Neutrophil (primary cell): ENCODE measurements around the gene SLC2A9.

Source experiments
- H3K27ac ChIP-seq: fragments of 200-600 bp; sonication (generic); 2 replicates; pipeline ENCODE4 v1.5.1; 2016; ENCODE audit warnings: mild to moderate bottlenecking, moderate library complexity
- H3K27me3 ChIP-seq: fragments of 200-600 bp; sonication (generic); 2 replicates; pipeline ENCODE4 v1.6.0; 2016; ENCODE audit warnings: mild to moderate bottlenecking
- H3K36me3 ChIP-seq: fragments of 200-600 bp; sonication (generic); 2 replicates; pipeline ENCODE4 v1.5.1; 2017
- H3K4me1 ChIP-seq, 2 experiments: fragments of 200-600 bp in 1 of 2; sonication (generic) in 1 of 2; 1 replicate in 1 of 2; 2 replicates in 1 of 2; pipeline versions ENCODE4 v1.5.1 to v1.6.1; 2013 to 2016; ENCODE audit warnings: low read depth in 1 of 2, low read length in 1 of 2, mild to moderate bottlenecking in 1 of 2, moderate library complexity in 1 of 2; ENCODE audit not compliant: control insufficient read depth in 1 of 2, insufficient read depth in 1 of 2
- H3K4me3 ChIP-seq, 2 experiments: fragments of 200-600 bp in 1 of 2; sonication (generic) in 1 of 2; 1 replicate in 1 of 2; 2 replicates in 1 of 2; pipeline ENCODE4 v1.5.1; 2013 to 2016; ENCODE audit warnings: low read depth in 1 of 2, low read length in 1 of 2, mild to moderate bottlenecking in 1 of 2, moderate library complexity in 1 of 2
- H3K9me3 ChIP-seq: fragments of 200-600 bp; sonication (generic); 2 replicates; pipeline ENCODE4 v1.5.1; 2016
- CTCF ChIP-seq: fragments of 200-600 bp; sonication (generic); IDR thresholded peaks from 2 replicates; pipeline ENCODE4 v1.5.1; 2016; ENCODE audit warnings: antibody characterized with exemption

Gene SLC2A9

GRCh38 chr4:10011885-10012284 lies 9.4 kb downstream of the SLC2A9 start:
- H3K36me3 ChIP-seq, result no peaks in the 10 kb centered on the region
- no peak overlapping the region for H3K27ac ChIP-seq
- no peak overlapping the region for H3K4me3 ChIP-seq
- H3K4me1 ChIP-seq, result peaks cover 9 to 18% of the 10 kb centered on the region in 2 experiments
- H3K27me3 ChIP-seq, result no peaks in the 10 kb centered on the region
- H3K9me3 ChIP-seq, result no peaks in the 10 kb centered on the region
- TF ChIP-seq CTCF, result no peak

- Histone ChIP-seq H3K4me3 (no peak overlapping the region), H3K36me3 (no peaks in the 10 kb centered on the region), H3K9me3 (no peaks in the 10 kb centered on the region), H3K4me1 (peaks cover 15 to 24% of the 10 kb centered on the region in 2 experiments), H3K27me3 (no peaks in the 10 kb centered on the region), H3K27ac (no peak overlapping the region)
- TF ChIP-seq CTCF, result no peak
Observed at GRCh38 chr4:10011277-10011676, 10.0 kb downstream of the SLC2A9 start.

- H3K9me3 ChIP-seq, result no peaks in the 10 kb centered on the region
- peaks cover 28 to 37% of the 10 kb centered on the region in 2 experiments for H3K4me1 ChIP-seq
- H3K4me3 ChIP-seq, result no peak overlapping the region
- no peak for TF ChIP-seq CTCF
- H3K36me3 ChIP-seq, result no peaks in the 10 kb centered on the region
- no peaks in the 10 kb centered on the region for H3K27me3 ChIP-seq
- no peak overlapping the region for H3K27ac ChIP-seq
Observed at GRCh38 chr4:10009861-10010500, 11.3 kb downstream of the SLC2A9 start.

- no peak for TF ChIP-seq CTCF
- Histone ChIP-seq H3K27ac (no peak overlapping the region), H3K9me3 (no peaks in the 10 kb centered on the region), H3K4me1 (peaks cover 29 to 38% of the 10 kb centered on the region in 2 experiments), H3K27me3 (no peaks in the 10 kb centered on the region), H3K36me3 (no peaks in the 10 kb centered on the region), H3K4me3 (no peak overlapping the region)
Observed at GRCh38 chr4:10008609-10009005, 12.7 kb downstream of the SLC2A9 start.

GRCh38 chr4:10007793-10008608 lies 13.3 kb downstream of the SLC2A9 start:
- Histone ChIP-seq H3K9me3 (no peaks in the 10 kb centered on the region), H3K4me1 (peaks cover 29 to 38% of the 10 kb centered on the region in 2 experiments), H3K4me3 (no peak overlapping the region), H3K27ac (no peak overlapping the region), H3K36me3 (no peaks in the 10 kb centered on the region), H3K27me3 (no peaks in the 10 kb centered on the region)
- TF ChIP-seq CTCF, result no peak
